Hepatocyte (in vitro differentiated cells): Measurements from ENCODE around the gene STEEP1. TPM values are rescaled to one million over a fixed set of nuclear protein-coding genes. Genes with fewer than 3 reads are reported as not detected.

Experiments used
- DNase-seq: peaks from one replicate; pipeline ENCODE4 v3.0.0-alpha.2; 2016; ENCODE audit warnings: low spot score
- H2AFZ ChIP-seq: fragments of 200-600 bp; sonication (generic); 2 replicates; pipeline ENCODE4 v1.6.0; 2016; ENCODE audit warnings: antibody characterized with exemption, mild to moderate bottlenecking
- H3K27ac ChIP-seq: fragments of 200-600 bp; sonication (generic); 2 replicates; pipeline ENCODE4 v1.5.1; 2016; ENCODE audit warnings: mild to moderate bottlenecking
- H3K27me3 ChIP-seq: fragments of 200-600 bp; sonication (generic); 2 replicates; pipeline ENCODE4 v1.6.1; 2016
- H3K36me3 ChIP-seq: fragments of 200-600 bp; sonication (generic); replicated peaks from 2 replicates; pipeline ENCODE4 v1.5.1; 2016; ENCODE audit warnings: low read depth; ENCODE audit not compliant: insufficient read depth
- H3K4me1 ChIP-seq: fragments of 200-600 bp; sonication (generic); 2 replicates; pipeline ENCODE4 v1.5.1; 2016; ENCODE audit warnings: mild to moderate bottlenecking, moderate library complexity; ENCODE audit not compliant: insufficient read depth
- H3K4me2 ChIP-seq: fragments of 200-600 bp; sonication (generic); 2 replicates; pipeline ENCODE4 v1.6.0; 2016
- H3K4me3 ChIP-seq: fragments of 200-600 bp; sonication (generic); 2 replicates; pipeline ENCODE4 v1.5.1; 2016; ENCODE audit warnings: mild to moderate bottlenecking
- H3K79me2 ChIP-seq: fragments of 200-600 bp; sonication (generic); 2 replicates; pipeline ENCODE4 v1.6.0; 2017; ENCODE audit warnings: mild to moderate bottlenecking
- H3K9me2 ChIP-seq: fragments of 200-600 bp; sonication (generic); replicated peaks from 2 replicates; pipeline ENCODE4 v1.6.0; 2017; ENCODE audit warnings: mild to moderate bottlenecking; ENCODE audit not compliant: insufficient read depth
- H3K9me3 ChIP-seq: fragments of 200-600 bp; sonication (generic); 2 replicates; pipeline ENCODE4 v1.5.1; 2016; ENCODE audit warnings: low read depth, mild to moderate bottlenecking
- H4K20me1 ChIP-seq: fragments of 200-600 bp; sonication (generic); 2 replicates; pipeline ENCODE4 v1.6.0; 2016; ENCODE audit warnings: mild to moderate bottlenecking; ENCODE audit not compliant: insufficient read depth, poor library complexity, severe bottlenecking
- EZH2 ChIP-seq: fragments of 200-600 bp; sonication (generic); IDR thresholded peaks from 2 replicates; pipeline ENCODE4 v1.6.1; 2016; ENCODE audit warnings: antibody characterized with exemption, mild to moderate bottlenecking, borderline replicate concordance
- EZH2phosphoT487 ChIP-seq: fragments of 200-600 bp; sonication (generic); IDR thresholded peaks from one replicate; pipeline ENCODE4 v1.6.1; 2018; ENCODE audit warnings: antibody characterized with exemption, mild to moderate bottlenecking, low read depth, moderate library complexity; ENCODE audit not compliant: unreplicated experiment, severe bottlenecking
- WGBS: methylation state at CpG from one replicate; pipeline ENCODE4 v1.1.6; 2016; ENCODE audit warnings: low lambda C conversion rate; ENCODE audit errors: missing lambda C conversion rate; 5-methylcytosine and 5-hydroxymethylcytosine counted together
- polyA plus RNA-seq: library from polyadenylated mRNA; unstranded; fragments of >200 nt; fragmentation: Nextera tagmentation; extraction: Ambion mirVana; gene quantifications from 2 replicates; pipeline ENCODE4 v1.2.1, GENCODE V29; 2016
- total RNA-seq: library from RNA; depleted of rRNA; stranded (reverse); fragments of >200 nt; gene quantifications from 2 replicates; pipeline ENCODE4 v1.2.3, GENCODE V29; 2014
- TF ChIP-seq, protein P1 (sequence below): fragments of 200-600 bp; sonication (generic); IDR thresholded peaks from 2 replicates; pipeline ENCODE4 v1.5.1; 2016; ENCODE audit warnings: antibody characterized with exemption, mild to moderate bottlenecking; ENCODE audit not compliant: poor library complexity

STEEP1 gene
- total and polyA plus RNA-seq, 2 experiments from 2014 or later = 11.1 to 23.8 TPM

DNA sequence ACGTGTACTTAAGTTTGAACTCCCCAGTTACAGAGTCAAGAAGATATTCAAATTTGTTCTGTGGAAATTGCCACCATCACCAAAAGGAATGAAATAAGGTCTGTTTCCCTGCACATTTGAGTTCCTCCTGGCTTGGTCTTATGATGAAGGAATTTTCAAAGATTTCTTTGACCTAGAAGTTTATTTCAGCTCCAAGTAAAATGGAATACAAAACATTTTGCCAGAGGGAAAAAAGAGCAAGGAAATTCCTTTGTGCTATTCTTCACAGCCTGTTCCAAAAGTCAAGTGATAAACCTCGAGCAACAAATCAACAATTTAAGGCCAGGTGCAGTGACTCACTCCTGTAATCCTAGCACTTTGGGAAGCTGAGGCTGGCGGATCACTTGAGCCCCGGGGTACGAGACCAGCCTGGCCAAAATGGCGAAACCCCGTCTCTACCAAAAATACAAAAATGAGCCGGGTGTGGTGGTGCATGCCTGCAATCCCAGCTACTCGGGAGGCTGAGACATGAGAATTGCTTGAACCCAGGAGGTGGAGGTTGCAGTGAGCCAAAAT, 37.6 kb upstream of the STEEP1 start:
- Histone ChIP-seq H3K27me3 (no peaks in the 10 kb centered on the region), H3K9me3 (no peaks in the 10 kb centered on the region), H3K4me1 (no peaks in the 10 kb centered on the region), H3K79me2 (peaks cover 51% of the 10 kb centered on the region), H3K4me3 (no peak overlapping the region), H3K9me2 (no peaks in the 10 kb centered on the region), H3K27ac (no peak overlapping the region), H4K20me1 (peaks cover 4% of the 10 kb centered on the region), H2AFZ (no peak overlapping the region), H3K4me2 (no peak overlapping the region), H3K36me3 (no peaks in the 10 kb centered on the region)
- no peak for DNase-seq
- 71% methylated on average over 9 of the region's 9 CpGs for WGBS
- TF ChIP-seq, protein P1, sequence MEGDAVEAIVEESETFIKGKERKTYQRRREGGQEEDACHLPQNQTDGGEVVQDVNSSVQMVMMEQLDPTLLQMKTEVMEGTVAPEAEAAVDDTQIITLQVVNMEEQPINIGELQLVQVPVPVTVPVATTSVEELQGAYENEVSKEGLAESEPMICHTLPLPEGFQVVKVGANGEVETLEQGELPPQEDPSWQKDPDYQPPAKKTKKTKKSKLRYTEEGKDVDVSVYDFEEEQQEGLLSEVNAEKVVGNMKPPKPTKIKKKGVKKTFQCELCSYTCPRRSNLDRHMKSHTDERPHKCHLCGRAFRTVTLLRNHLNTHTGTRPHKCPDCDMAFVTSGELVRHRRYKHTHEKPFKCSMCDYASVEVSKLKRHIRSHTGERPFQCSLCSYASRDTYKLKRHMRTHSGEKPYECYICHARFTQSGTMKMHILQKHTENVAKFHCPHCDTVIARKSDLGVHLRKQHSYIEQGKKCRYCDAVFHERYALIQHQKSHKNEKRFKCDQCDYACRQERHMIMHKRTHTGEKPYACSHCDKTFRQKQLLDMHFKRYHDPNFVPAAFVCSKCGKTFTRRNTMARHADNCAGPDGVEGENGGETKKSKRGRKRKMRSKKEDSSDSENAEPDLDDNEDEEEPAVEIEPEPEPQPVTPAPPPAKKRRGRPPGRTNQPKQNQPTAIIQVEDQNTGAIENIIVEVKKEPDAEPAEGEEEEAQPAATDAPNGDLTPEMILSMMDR = no peak
- TF ChIP-seq EZH2 = no peak
- TF ChIP-seq EZH2phosphoT487 = no peak

DNA sequence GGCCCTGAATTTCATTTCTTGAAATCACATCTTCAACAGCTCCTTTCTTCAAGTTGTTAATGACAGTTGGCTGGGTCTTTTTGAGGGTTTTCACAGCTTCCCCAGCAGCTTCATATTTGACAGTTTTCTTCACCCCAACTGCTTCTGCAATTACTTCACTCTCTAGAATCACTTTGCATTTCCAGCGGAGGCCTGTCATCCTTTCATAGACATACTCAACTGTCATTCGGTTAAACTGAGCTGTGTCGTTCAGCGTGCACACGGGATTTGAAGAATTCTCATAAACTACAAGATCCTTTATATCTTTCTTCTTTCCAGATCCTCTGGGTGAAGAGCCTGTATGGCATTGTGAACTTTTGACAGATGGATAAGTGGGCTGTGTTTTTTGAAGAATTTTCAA, 24.6 kb upstream of the STEEP1 start:
- no peak overlapping the region for H2AFZ ChIP-seq
- no peak for TF ChIP-seq EZH2phosphoT487
- TF ChIP-seq EZH2 = no peak
- TF ChIP-seq, protein P1 = no peak
- H3K4me1 ChIP-seq = no peaks in the 10 kb centered on the region
- H3K9me3 ChIP-seq = no peaks in the 10 kb centered on the region
- H3K36me3 ChIP-seq = no peaks in the 10 kb centered on the region
- no peak overlapping the region for H3K27ac ChIP-seq
- WGBS = 90% methylated on average over 5 of the region's 5 CpGs
- H4K20me1 ChIP-seq = no peaks in the 10 kb centered on the region
- H3K27me3 ChIP-seq = no peaks in the 10 kb centered on the region
- no peaks in the 10 kb centered on the region for H3K9me2 ChIP-seq
- H3K4me2 ChIP-seq = no peak overlapping the region
- no peak overlapping the region for H3K4me3 ChIP-seq
- no peaks in the 10 kb centered on the region for H3K79me2 ChIP-seq
- DNase-seq = no peak

DNA sequence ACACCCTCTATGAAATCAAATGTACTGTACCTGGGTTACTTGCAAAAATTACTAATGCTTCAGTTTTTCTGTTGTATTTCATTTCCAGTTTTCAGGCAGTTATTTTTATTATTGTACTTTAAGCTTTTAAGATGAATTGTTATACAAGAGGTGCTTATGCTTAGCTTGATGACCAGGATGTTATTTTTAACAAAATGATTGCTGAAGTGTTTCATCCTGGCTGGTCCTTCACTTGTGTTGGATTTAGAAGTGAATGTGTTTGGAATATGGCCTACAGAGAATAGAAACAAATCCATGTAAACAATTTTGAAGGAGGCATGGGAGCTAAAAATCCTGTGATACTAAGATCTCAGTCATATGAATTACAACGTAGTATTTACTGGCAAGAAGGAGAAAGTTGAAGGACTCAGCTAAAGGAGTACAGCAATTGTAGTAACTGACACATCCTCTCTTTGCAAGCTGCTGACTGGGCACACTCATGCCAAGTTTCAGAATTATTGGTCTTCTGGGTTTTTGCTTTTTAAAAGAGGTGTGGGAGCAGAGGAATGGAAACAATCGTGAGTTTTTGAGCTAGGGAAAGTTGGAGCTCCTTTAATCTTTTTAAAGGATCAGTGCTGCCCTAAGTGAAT, 18.3 kb upstream of the STEEP1 start:
- Histone ChIP-seq H3K27me3 (no peaks in the 10 kb centered on the region), H3K4me2 (no peak overlapping the region), H3K36me3 (no peaks in the 10 kb centered on the region), H3K79me2 (no peaks in the 10 kb centered on the region), H3K9me2 (no peaks in the 10 kb centered on the region), H3K4me1 (no peaks in the 10 kb centered on the region), H2AFZ (no peak overlapping the region), H3K9me3 (no peaks in the 10 kb centered on the region), H3K4me3 (no peak overlapping the region), H3K27ac (no peak overlapping the region), H4K20me1 (no peaks in the 10 kb centered on the region)
- TF ChIP-seq, protein P1 = no peak
- TF ChIP-seq EZH2phosphoT487 (no peak), EZH2 (no peak)
- DNase-seq = no peak
- WGBS = 66% methylated on average over 2 of the region's 2 CpGs

DNA sequence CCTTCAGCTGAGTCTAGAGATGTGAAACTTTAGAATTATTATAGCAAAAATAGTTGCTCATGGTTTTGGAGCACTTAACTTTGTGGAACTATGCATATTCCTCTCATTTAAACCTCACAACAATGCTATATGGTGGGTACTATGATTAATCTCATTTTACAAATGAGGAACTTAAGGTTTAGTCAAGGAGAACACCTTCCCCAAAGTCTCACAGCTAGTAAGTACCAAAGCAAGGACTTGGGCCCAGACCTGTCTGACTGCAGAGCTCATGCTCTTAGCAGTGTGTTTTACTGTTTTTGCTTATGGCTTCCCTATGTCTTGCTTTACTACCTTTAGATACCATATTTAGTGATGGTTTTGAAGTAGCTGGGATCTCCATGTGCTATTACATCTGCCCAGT, 14.2 kb upstream of the STEEP1 start:
- H3K4me2 ChIP-seq = no peak overlapping the region
- TF ChIP-seq EZH2phosphoT487 (no peak), EZH2 (no peak)
- TF ChIP-seq, protein P1 = no peak

More for the DNA sequence above, 14.2 kb upstream of the STEEP1 start:
- Histone ChIP-seq H3K27ac (no peak overlapping the region), H4K20me1 (no peaks in the 10 kb centered on the region), H3K79me2 (peaks cover 12% of the 10 kb centered on the region), H3K36me3 (no peaks in the 10 kb centered on the region), H3K27me3 (no peaks in the 10 kb centered on the region), H3K4me3 (no peak overlapping the region), H3K9me2 (no peaks in the 10 kb centered on the region), H3K4me1 (no peaks in the 10 kb centered on the region), H2AFZ (no peak overlapping the region), H3K9me3 (no peaks in the 10 kb centered on the region)
- DNase-seq = no peak
